H9 (cell line): ENCODE data around the gene CRACR2A. TPM values are rescaled to one million over a fixed set of nuclear protein-coding genes. Genes with fewer than 3 reads are reported as not detected.
A peak's percentile ranks its signal among the peaks of the same experiment; 100 is the strongest.

Experiments used
- DNase-seq: peaks from one replicate; pipeline ENCODE4 v3.0.0-alpha.2; 2017
- H2AFZ ChIP-seq: one replicate; pipeline ENCODE4 v1.6.1; 2013; ENCODE audit warnings: mild to moderate bottlenecking, low read length, control low read depth, moderate library complexity
- H2AK5ac ChIP-seq: 2 replicates; pipeline ENCODE4 v1.6.1; 2013; ENCODE audit warnings: low read length, control low read depth, mixed read lengths; ENCODE audit not compliant: insufficient read length
- H2BK120ac ChIP-seq: one replicate; pipeline ENCODE4 v1.6.1; 2013; ENCODE audit warnings: low read depth, mild to moderate bottlenecking, low read length, control low read depth, inconsistent platforms; ENCODE audit not compliant: poor library complexity, severe bottlenecking
- H2BK12ac ChIP-seq: 2 replicates; pipeline ENCODE4 v1.6.1; 2013; ENCODE audit warnings: low read length, control low read depth, mixed read lengths, low read depth; ENCODE audit not compliant: insufficient read length
- H2BK15ac ChIP-seq: 2 replicates; pipeline ENCODE4 v1.6.1; 2013; ENCODE audit warnings: low read depth, low read length, control low read depth
- H2BK20ac ChIP-seq: one replicate; pipeline ENCODE4 v1.6.1; 2013; ENCODE audit warnings: low read depth, mild to moderate bottlenecking, low read length, control low read depth, inconsistent platforms; ENCODE audit not compliant: poor library complexity, severe bottlenecking
- H2BK5ac ChIP-seq: 2 replicates; pipeline ENCODE4 v1.6.1; 2013; ENCODE audit warnings: low read length, control low read depth, mixed read lengths; ENCODE audit not compliant: insufficient read length
- H3K14ac ChIP-seq: 2 replicates; pipeline ENCODE4 v1.6.1; 2013; ENCODE audit warnings: low read length, control low read depth; ENCODE audit not compliant: insufficient read depth
- H3K18ac ChIP-seq: 2 replicates; pipeline ENCODE4 v1.6.1; 2013; ENCODE audit warnings: low read depth, mild to moderate bottlenecking, mixed read lengths, low read length, control low read depth; ENCODE audit not compliant: insufficient read length
- H3K23ac ChIP-seq: 2 replicates; pipeline ENCODE4 v1.6.1; 2013; ENCODE audit warnings: low read length, control low read depth, mixed read lengths, low read depth; ENCODE audit not compliant: insufficient read length
- H3K23me2 ChIP-seq: 2 replicates; pipeline ENCODE4 v1.6.1; 2013; ENCODE audit warnings: low read depth, mild to moderate bottlenecking, mixed read lengths, low read length, control low read depth; ENCODE audit not compliant: insufficient read length, poor library complexity, severe bottlenecking
- H3K27ac ChIP-seq: 2 replicates; pipeline ENCODE4 v1.5.1; 2013; ENCODE audit warnings: low read length, control low read depth, mixed read lengths, low read depth; ENCODE audit not compliant: insufficient read length
- H3K27me3 ChIP-seq: 2 replicates; pipeline ENCODE4 v1.6.1; 2013; ENCODE audit warnings: low read length, control low read depth, inconsistent platforms; ENCODE audit not compliant: insufficient read depth
- H3K4ac ChIP-seq: 2 replicates; pipeline ENCODE4 v1.6.1; 2013; ENCODE audit warnings: low read depth, mild to moderate bottlenecking, control low read depth, inconsistent platforms, low read length, moderate library complexity
- H3K4me1 ChIP-seq: 2 replicates; pipeline ENCODE4 v1.6.1; 2013; ENCODE audit warnings: low read length, control low read depth, inconsistent platforms; ENCODE audit not compliant: insufficient read depth
- H3K4me2 ChIP-seq: 2 replicates; pipeline ENCODE4 v1.6.1; 2013; ENCODE audit warnings: low read length, control low read depth, mixed read lengths; ENCODE audit not compliant: insufficient read length, insufficient read depth
- H3K56ac ChIP-seq: 2 replicates; pipeline ENCODE4 v1.6.1; 2013; ENCODE audit warnings: low read depth, mild to moderate bottlenecking, mixed read lengths, low read length, control low read depth; ENCODE audit not compliant: insufficient read length
- H3K79me1 ChIP-seq: 2 replicates; pipeline ENCODE4 v1.6.1; 2013; ENCODE audit warnings: low read depth, mild to moderate bottlenecking, moderate library complexity, low read length, control low read depth, inconsistent platforms; ENCODE audit not compliant: insufficient read depth, poor library complexity, severe bottlenecking
- H3K79me2 ChIP-seq: 2 replicates; pipeline ENCODE4 v1.6.1; 2013; ENCODE audit warnings: low read length, control low read depth, inconsistent platforms; ENCODE audit not compliant: insufficient read depth
- H3K9ac ChIP-seq: 2 replicates; pipeline ENCODE4 v1.6.1; 2013; ENCODE audit warnings: low read length, control low read depth, mixed read lengths; ENCODE audit not compliant: insufficient read length; ENCODE audit errors: extremely low read depth
- H3K9me3 ChIP-seq: one replicate; pipeline ENCODE4 v1.6.1; 2013; ENCODE audit warnings: low read depth, low read length, inconsistent platforms; ENCODE audit not compliant: control insufficient read depth
- H3T11ph ChIP-seq: one replicate; pipeline ENCODE4 v1.6.1; 2013; ENCODE audit warnings: mild to moderate bottlenecking, low read length, control low read depth, inconsistent platforms
- H4K20me1 ChIP-seq: one replicate; pipeline ENCODE4 v1.6.1; 2013; ENCODE audit not compliant: control insufficient read depth, insufficient read length, insufficient read depth
- H4K5ac ChIP-seq: 2 replicates; pipeline ENCODE4 v1.6.1; 2013; ENCODE audit warnings: low read depth, mild to moderate bottlenecking, mixed read lengths, low read length, control low read depth; ENCODE audit not compliant: insufficient read length
- H4K8ac ChIP-seq: replicated peaks from 2 replicates; pipeline ENCODE4 v1.6.1; 2013; ENCODE audit warnings: low read length, control low read depth, mixed read lengths, low read depth; ENCODE audit not compliant: insufficient read length
- H4K91ac ChIP-seq: 2 replicates; pipeline ENCODE4 v1.6.1; 2013; ENCODE audit warnings: low read depth, mild to moderate bottlenecking, moderate library complexity, mixed read lengths, low read length, control low read depth; ENCODE audit not compliant: insufficient read length
- H3K27ac Mint-ChIP-seq, 3 experiments: 2 replicates in 2 of 3; 3 replicates in 1 of 3; pipeline ENCODE4 v1.8.0; 2020 to 2021; ENCODE audit warnings: mixed read lengths in 3 of 3, mild to moderate bottlenecking in 1 of 3, moderate library complexity in 1 of 3
- H3K27me3 Mint-ChIP-seq: 2 replicates; pipeline ENCODE4 v1.8.0; 2021; ENCODE audit warnings: low read depth, mild to moderate bottlenecking, moderate library complexity, mixed read lengths
- H3K36me3 Mint-ChIP-seq, 3 experiments: 2 replicates in 2 of 3; 3 replicates in 1 of 3; pipeline ENCODE4 v1.8.0; 2020 to 2021; ENCODE audit warnings: low read depth in 3 of 3, mixed read lengths in 3 of 3; ENCODE audit not compliant: insufficient read depth in 1 of 3
- H3K4me1 Mint-ChIP-seq, 2 experiments: 2 replicates each; pipeline ENCODE4 v1.8.0; 2020; ENCODE audit warnings: mixed read lengths in 2 of 2
- H3K4me3 Mint-ChIP-seq, 2 experiments: 2 replicates in 1 of 2; 3 replicates in 1 of 2; pipeline ENCODE4 v1.8.0; 2020 to 2021; ENCODE audit warnings: mild to moderate bottlenecking in 2 of 2, mixed read lengths in 2 of 2, moderate library complexity in 1 of 2
- H3K9me3 Mint-ChIP-seq, 2 experiments: 2 replicates in 1 of 2; 3 replicates in 1 of 2; pipeline ENCODE4 v1.8.0; 2020; ENCODE audit warnings: mild to moderate bottlenecking in 2 of 2, mixed read lengths in 2 of 2, moderate library complexity in 1 of 2
- CTCF ChIP-seq: fragments of 200-600 bp; sonication (generic); conservative IDR thresholded peaks from 3 replicates; pipeline ENCODE4 v1.8.0; 2021; ENCODE audit warnings: antibody characterized with exemption, mild to moderate bottlenecking
- WGBS: extraction: QIAGEN DNeasy Blood & Tissue Kit; methylation state at CpG from one replicate; pipeline ENCODE4 v1.1.7; 2013; ENCODE audit warnings: missing lambda C conversion rate, low lambda C conversion rate, mixed read lengths; ENCODE audit not compliant: insufficient read length; ENCODE audit errors: extremely low coverage; 5-methylcytosine and 5-hydroxymethylcytosine counted together
- total RNA-seq: library from RNA; stranded (reverse); gene quantifications from 2 replicates; pipeline ENCODE4 v1.2.1, GENCODE V29; 2021

CRACR2A gene
- total RNA-seq, 1 experiment from 2014 or later: 2.0 TPM

- Histone ChIP-seq H4K20me1 (no peaks in the 10 kb centered on the region), H3K56ac (no peak overlapping the region), H2BK5ac (no peak overlapping the region), H3K9me3 (no peaks in the 10 kb centered on the region), H2BK15ac (no peak overlapping the region), H3K18ac (no peak overlapping the region), H3K4me2 (no peak overlapping the region), H3K79me2 (no peaks in the 10 kb centered on the region), H3T11ph (no peak overlapping the region), H3K23me2 (peaks cover 2% of the 10 kb centered on the region), H4K5ac (no peak overlapping the region), H3K27me3 (no peaks in the 10 kb centered on the region; the same call in 1 of the 2 replicates), H4K91ac (no peak overlapping the region), H2BK120ac (no peak overlapping the region), H3K23ac (no peak overlapping the region), H3K79me1 (no peaks in the 10 kb centered on the region), H2BK12ac (no peak overlapping the region), H3K27ac (no peak overlapping the region), H3K4me1 (no peaks in the 10 kb centered on the region), H3K14ac (no peak overlapping the region), H3K9ac (no peak overlapping the region), H2AFZ (no peak overlapping the region), H3K4ac (no peak overlapping the region), H4K8ac (no peak overlapping the region), H2BK20ac (no peak overlapping the region), H2AK5ac (no peak overlapping the region)
- DNase-seq: peak; percentile 29
- H3K4me3 Mint-ChIP-seq: no peak overlapping the region
- peaks cover 6 to 13% of the 10 kb centered on the region in 2 experiments; a peak in 3 of 4 replicates for H3K4me1 Mint-ChIP-seq
- no CpG with 5 or more reads among the region's 4 CpGs for WGBS
- TF ChIP-seq CTCF: no peak
- no peak overlapping the region for H3K27ac Mint-ChIP-seq
- peaks cover 3% of the 10 kb centered on the region in 2 experiments; a peak in 2 of 5 replicates for H3K9me3 Mint-ChIP-seq
- peaks cover 46% of the 10 kb centered on the region for H3K27me3 Mint-ChIP-seq
- peaks cover 0 to 3% (median 0%) of the 10 kb centered on the region in 3 experiments; a peak in 3 of 7 replicates for H3K36me3 Mint-ChIP-seq
These were observed 2.3 kb downstream of the CRACR2A start for GRCh38 chr12:3750616-3751015.
